ENCODE measurements around the gene F2RL3. TPM values are rescaled to one million over a fixed set of nuclear protein-coding genes. Genes with fewer than 3 reads are reported as not detected.

Gene F2RL3
- total and polyA plus RNA-seq, 2 of the 8 experiments (the other 6 are each of a cell fraction or from before 2014, with no cell fraction given), result not detected

DNA sequence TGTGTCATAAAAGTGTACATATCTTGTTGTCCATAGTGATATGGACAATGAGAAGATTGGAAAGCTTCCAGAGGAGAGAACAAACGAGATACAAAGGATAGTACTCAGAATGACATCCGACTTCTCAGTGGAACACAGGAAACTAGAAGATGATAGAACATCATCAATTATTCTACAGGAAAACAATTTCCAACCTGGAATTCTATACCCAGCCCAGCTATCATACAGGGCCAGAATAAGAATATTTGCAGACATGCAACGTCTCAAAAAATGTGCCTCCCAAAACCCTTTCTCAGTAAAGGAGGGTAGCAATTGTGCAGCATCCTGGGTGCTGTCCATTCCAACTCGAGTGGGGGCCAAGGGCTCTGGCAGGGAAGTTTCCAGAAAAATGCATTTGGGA lies 24.0 kb downstream of the F2RL3 start:
- Histone ChIP-seq H4K91ac (replicated peaks; ENCODE audit: insufficient read length, low read length) (no peak overlapping the region), H2BK120ac (replicated peaks; ENCODE audit: low read depth, low read length) (no peak overlapping the region), H4K20me1 (replicated peaks in 1 of 2; ENCODE audit: control insufficient read depth in 1 of 2, insufficient read depth in 2 of 2, low read length in 2 of 2) (no peaks in the 10 kb centered on the region), H2BK20ac (ENCODE audit: low read length) (no peak overlapping the region), H2BK12ac (ENCODE audit: low read depth, low read length) (no peak overlapping the region), H3K36me3 (ENCODE audit: control insufficient read depth in 2 of 4, insufficient read depth in 4 of 4, low read length in 3 of 4) (no peaks in the 10 kb centered on the region), H3K4me2 (ENCODE audit: insufficient read depth in 1 of 2, low read depth in 2 of 2, low read length in 2 of 2) (no peak overlapping the region), H3K27ac (ENCODE audit: low read depth, low read length) (no peak overlapping the region), H3K18ac (ENCODE audit: extremely low read depth, low read length) (no peak overlapping the region), H2BK5ac (ENCODE audit: low read depth, low read length) (no peak overlapping the region), H2BK15ac (ENCODE audit: low read length) (no peak overlapping the region), H3K23me2 (ENCODE audit: low read depth, low read length) (no peaks in the 10 kb centered on the region), H3K14ac (ENCODE audit: insufficient read length) (no peak overlapping the region), H4K8ac (ENCODE audit: extremely low read depth, insufficient read depth, low read length) (no peak overlapping the region), H3K4ac (replicated peaks; ENCODE audit: insufficient read length, low read depth, low read length) (no peak overlapping the region), H3K23ac (ENCODE audit: insufficient read length) (no peak overlapping the region), H3K27me3 (replicated peaks in 1 of 4; ENCODE audit: control insufficient read depth in 3 of 4, extremely low read depth in 1 of 4, insufficient read depth in 3 of 4, low read length in 3 of 4) (no peaks in the 10 kb centered on the region), H2AFZ (ENCODE audit: low read length) (no peak overlapping the region), H3K56ac (replicated peaks; ENCODE audit: insufficient read length, low read depth, low read length) (no peak overlapping the region), H3K79me2 (ENCODE audit: control insufficient read depth in 1 of 2, insufficient read depth in 2 of 2, low read length in 2 of 2) (no peaks in the 10 kb centered on the region), H3K9ac (replicated peaks in 1 of 4; ENCODE audit: extremely low read depth in 1 of 4, low read depth in 3 of 4, low read length in 3 of 4) (no peak overlapping the region), H3K4me3 (ENCODE audit: extremely low read depth in 1 of 4, insufficient read depth in 2 of 4, low read depth in 3 of 4, low read length in 4 of 4) (no peak overlapping the region), H4K5ac (ENCODE audit: insufficient read length, low read depth, low read length) (no peak overlapping the region), H3K79me1 (ENCODE audit: low read depth, low read length) (no peaks in the 10 kb centered on the region), H3K4me1 (replicated peaks in 1 of 4; ENCODE audit: control insufficient read depth in 3 of 4, insufficient read depth in 4 of 4, low read length in 3 of 4) (no peaks in the 10 kb centered on the region), H3K9me3 (ENCODE audit: insufficient read depth in 2 of 2, low read depth in 1 of 2, low read length in 1 of 2) (peaks cover 10 to 23% of the 10 kb centered on the region in 2 experiments; a peak in 3 of 4 replicates), H2AK5ac (ENCODE audit: low read depth, low read length) (no peak overlapping the region)
- FAIRE-seq, result no peak
- ChIA-PET CTCF (ENCODE audit: partially characterized antibody) (no interaction called here), POLR2A (ENCODE audit: partially characterized antibody) (no interaction called here)
- WGBS, 2 experiments (ENCODE audit: extremely low coverage in 1 of 2, insufficient coverage in 1 of 2, insufficient read length in 1 of 2, insufficient replicate concordance in 2 of 2, low coverage in 1 of 2, low lambda C conversion rate in 2 of 2, missing lambda C conversion rate in 1 of 2), result 76% methylated on average over 4 of the region's 4 CpGs; no CpG with 5 or more reads in 1 of the 2 experiments
- no peak for DNase-seq (ENCODE audit: low read depth in 1 of 2, low spot score in 2 of 2)
- TF ChIP-seq EZH2 (IDR thresholded peaks at IDR 0.05; ENCODE audit: low read depth, low read length, severe bottlenecking) (no peak), KDM5A (IDR thresholded peaks at IDR 0.05; ENCODE audit: low read length) (no peak), RXRA (IDR thresholded peaks at IDR 0.05; ENCODE audit: insufficient read depth, low read depth, low read length) (no peak), MAFK (IDR thresholded peaks at IDR 0.05; ENCODE audit: low read depth, low read length) (no peak)

Measured in H1 (cell line).